Measurements from ENCODE around the gene OR10H3.

DNA sequence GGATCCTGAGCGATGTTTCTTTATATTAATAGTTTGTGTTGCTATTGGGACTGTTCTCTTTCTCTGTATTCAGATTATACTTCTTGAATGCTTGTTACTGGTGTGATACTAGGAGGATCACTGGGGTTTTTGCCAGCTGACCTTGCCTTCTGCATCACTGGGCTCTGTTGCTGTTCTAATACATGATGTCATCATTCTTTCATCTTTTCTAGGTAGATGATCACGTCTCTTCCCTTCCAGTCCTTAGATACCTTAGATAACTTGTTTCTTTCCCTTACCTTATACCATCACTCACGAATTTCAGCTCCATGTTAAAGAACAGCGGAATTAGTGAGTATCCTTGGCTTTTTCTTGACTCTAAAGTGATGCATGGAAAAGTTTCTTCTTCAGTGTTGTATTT lies at the start of gene OR10H3:
- TF ChIP-seq, protein P1, sequence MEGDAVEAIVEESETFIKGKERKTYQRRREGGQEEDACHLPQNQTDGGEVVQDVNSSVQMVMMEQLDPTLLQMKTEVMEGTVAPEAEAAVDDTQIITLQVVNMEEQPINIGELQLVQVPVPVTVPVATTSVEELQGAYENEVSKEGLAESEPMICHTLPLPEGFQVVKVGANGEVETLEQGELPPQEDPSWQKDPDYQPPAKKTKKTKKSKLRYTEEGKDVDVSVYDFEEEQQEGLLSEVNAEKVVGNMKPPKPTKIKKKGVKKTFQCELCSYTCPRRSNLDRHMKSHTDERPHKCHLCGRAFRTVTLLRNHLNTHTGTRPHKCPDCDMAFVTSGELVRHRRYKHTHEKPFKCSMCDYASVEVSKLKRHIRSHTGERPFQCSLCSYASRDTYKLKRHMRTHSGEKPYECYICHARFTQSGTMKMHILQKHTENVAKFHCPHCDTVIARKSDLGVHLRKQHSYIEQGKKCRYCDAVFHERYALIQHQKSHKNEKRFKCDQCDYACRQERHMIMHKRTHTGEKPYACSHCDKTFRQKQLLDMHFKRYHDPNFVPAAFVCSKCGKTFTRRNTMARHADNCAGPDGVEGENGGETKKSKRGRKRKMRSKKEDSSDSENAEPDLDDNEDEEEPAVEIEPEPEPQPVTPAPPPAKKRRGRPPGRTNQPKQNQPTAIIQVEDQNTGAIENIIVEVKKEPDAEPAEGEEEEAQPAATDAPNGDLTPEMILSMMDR (IDR thresholded peaks at IDR 0.05 in 2 of 3, conservative IDR thresholded peaks at IDR 0.05 in 1 of 3; ENCODE audit: borderline replicate concordance in 1 of 3, insufficient read depth in 1 of 3, low read depth in 2 of 3, low read length in 2 of 3), result no peak
- TF ChIP-seq POLR2A (IDR thresholded peaks at IDR 0.05; ENCODE audit: borderline replicate concordance, extremely low read depth, insufficient read depth, insufficient read length) (no peak), EZH2 (IDR thresholded peaks at IDR 0.05) (no peak), POLR2AphosphoS5 (IDR thresholded peaks at IDR 0.05; ENCODE audit: low read depth, low read length) (no peak), SRF (IDR thresholded peaks at IDR 0.05; ENCODE audit: low read depth) (no peak), CEBPB (IDR thresholded peaks at IDR 0.05; ENCODE audit: low read depth) (no peak), SIN3A (IDR thresholded peaks at IDR 0.05; ENCODE audit: low read depth) (no peak), REST (IDR thresholded peaks at IDR 0.05; ENCODE audit: low read depth) (no peak)
